Stimulated activated CD8-positive, alpha-beta memory T cell treated with anti-CD3 and anti-CD28 coated beads, Interleukin-4, amount 100 ng/mL, for 48 hours (primary cell): ENCODE measurements around the gene UBE2H.
A peak's percentile ranks its signal among the peaks of the same experiment; 100 is the strongest.
"Not testable (repeated sequence)": the region's sequence is repeated elsewhere in the genome, so short reads cannot be mapped to it uniquely, and the experiment has no call there.

Source experiments
- DNase-seq: peaks from one replicate; pipeline ENCODE4 v3.0.0-alpha.2; 2020

UBE2H gene

GRCh38 chr7:129952653-129953560, at the start of gene UBE2H:
TSS of gene UBE2H (minus strand) at chr7:129952960. CDS start at chr7:129952555, 405 bp downstream.
- DNase-seq = peak; percentile 95

GRCh38 chr7:129998446-129998845, 45.7 kb upstream of the UBE2H start:
- no peak for DNase-seq

GRCh38 chr7:129997285-129997684, 44.5 kb upstream of the UBE2H start:
- DNase-seq = no peak

- DNase-seq = no peak
Observed at GRCh38 chr7:129993275-129993674, 40.5 kb upstream of the UBE2H start.

- no peak for DNase-seq
Observed at GRCh38 chr7:129990403-129991192, 37.8 kb upstream of the UBE2H start.

- DNase-seq = peak; percentile 75
Observed at GRCh38 chr7:129989466-129989865, 36.7 kb upstream of the UBE2H start.

GRCh38 chr7:129986600-129986999, 33.8 kb upstream of the UBE2H start:
- no peak for DNase-seq

GRCh38 chr7:129980667-129981066, 27.9 kb upstream of the UBE2H start:
- DNase-seq = no peak

GRCh38 chr7:129975309-129975708, 22.5 kb upstream of the UBE2H start:
- DNase-seq = no peak

- DNase-seq = no peak
Observed at GRCh38 chr7:129970816-129971215, 18.1 kb upstream of the UBE2H start.

- DNase-seq = no peak
Observed at GRCh38 chr7:129969881-129970446, 17.2 kb upstream of the UBE2H start.

GRCh38 chr7:129968592-129969383, 16.0 kb upstream of the UBE2H start:
- no peak for DNase-seq

- DNase-seq = not testable (repeated sequence)
Observed at GRCh38 chr7:129960204-129960475, 7.4 kb upstream of the UBE2H start.

GRCh38 chr7:129959471-129960203, 6.9 kb upstream of the UBE2H start:
- DNase-seq = no peak

GRCh38 chr7:129958643-129959470, 6.1 kb upstream of the UBE2H start:
- no peak for DNase-seq

- DNase-seq = no peak
Observed at GRCh38 chr7:129955993-129956543, 3.3 kb upstream of the UBE2H start.

GRCh38 chr7:129952086-129952652, 591 bp downstream of the UBE2H start:
- DNase-seq = peak; percentile 50

- no peak for DNase-seq
Observed at GRCh38 chr7:129951226-129952085, 1.3 kb downstream of the UBE2H start.

- DNase-seq = no peak
Observed at GRCh38 chr7:129950933-129951225, 1.9 kb downstream of the UBE2H start.
